COR-L47 (cell line): ENCODE data around the gene MMP20.

Experiments
- DNase-seq: peaks from one replicate; lab custom pipeline; 2025; lab: John Stamatoyannopoulos, UW

MMP20 gene

DNA sequence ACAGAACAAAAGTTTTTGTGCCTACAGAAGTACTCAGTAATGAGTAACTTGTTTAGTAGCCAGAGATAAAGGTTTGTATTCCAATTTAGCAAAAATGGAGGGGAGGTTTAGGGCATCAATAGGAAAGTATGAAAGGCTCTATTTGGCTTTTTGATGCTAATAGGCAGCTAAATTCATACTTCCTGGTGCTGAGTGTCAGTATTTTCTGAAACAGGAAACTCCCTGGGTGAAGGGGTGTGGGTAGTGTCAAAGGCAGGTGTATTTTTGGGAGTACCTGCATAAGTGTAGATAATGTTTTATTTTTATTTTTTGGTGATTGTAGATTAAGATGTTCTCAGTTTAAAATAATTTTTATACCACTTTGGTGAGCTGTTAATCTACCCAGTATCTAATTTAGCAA, 65.3 kb downstream of the MMP20 start:
- no peak for DNase-seq

- DNase-seq = no peak
These were observed 70.0 kb downstream of the MMP20 start for GRCh38 chr11:102555091-102555490.

- no peak for DNase-seq
These were observed 71.3 kb downstream of the MMP20 start for GRCh38 chr11:102553835-102554282.

GRCh38 chr11:102552447-102553194, 72.5 kb downstream of the MMP20 start:
- no peak for DNase-seq

DNA sequence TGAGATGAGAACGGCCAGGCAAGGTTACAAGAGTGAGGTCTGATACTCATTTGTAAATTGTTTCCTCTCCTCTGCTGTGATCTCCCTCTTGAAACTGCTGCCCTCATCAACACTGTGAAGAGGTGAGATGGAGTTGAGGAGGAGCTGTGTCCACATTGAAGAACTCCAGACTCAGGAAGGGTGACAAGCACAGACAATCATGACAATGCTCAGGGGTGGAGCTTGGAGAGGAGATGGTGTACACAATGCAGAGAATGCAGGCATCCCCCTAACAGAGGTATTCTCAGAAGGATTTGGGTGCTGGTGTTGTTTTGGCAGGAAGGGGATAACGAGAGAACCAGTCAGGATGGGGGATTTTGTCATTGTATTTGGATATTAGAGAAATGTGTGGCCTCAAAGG, 73.1 kb downstream of the MMP20 start:
- DNase-seq = no peak

GRCh38 chr11:102551169-102551781, 73.9 kb downstream of the MMP20 start:
- DNase-seq = no peak

GRCh38 chr11:102546923-102547471, 78.1 kb downstream of the MMP20 start:
- no peak for DNase-seq

GRCh38 chr11:102546427-102546826, 78.7 kb downstream of the MMP20 start:
- no peak for DNase-seq

DNA sequence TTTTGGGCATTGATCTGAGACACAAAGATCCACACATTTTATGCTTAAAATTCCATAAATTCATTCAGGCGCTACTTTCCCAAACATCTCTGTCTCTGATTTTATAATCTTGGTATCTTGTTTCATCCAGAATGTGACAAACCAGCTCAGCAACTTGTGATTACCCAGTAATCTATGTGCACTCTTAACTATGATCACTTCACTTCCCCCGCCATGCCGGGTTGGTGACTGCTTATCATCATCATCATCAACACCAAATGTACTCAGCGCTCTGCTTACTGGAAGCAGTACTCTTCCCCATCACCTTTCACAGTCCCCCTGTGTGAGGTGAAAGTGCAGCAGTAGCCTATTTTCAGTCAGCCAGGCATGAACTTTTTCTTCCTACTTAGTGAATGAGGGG, 79.4 kb downstream of the MMP20 start:
- no peak for DNase-seq

DNA sequence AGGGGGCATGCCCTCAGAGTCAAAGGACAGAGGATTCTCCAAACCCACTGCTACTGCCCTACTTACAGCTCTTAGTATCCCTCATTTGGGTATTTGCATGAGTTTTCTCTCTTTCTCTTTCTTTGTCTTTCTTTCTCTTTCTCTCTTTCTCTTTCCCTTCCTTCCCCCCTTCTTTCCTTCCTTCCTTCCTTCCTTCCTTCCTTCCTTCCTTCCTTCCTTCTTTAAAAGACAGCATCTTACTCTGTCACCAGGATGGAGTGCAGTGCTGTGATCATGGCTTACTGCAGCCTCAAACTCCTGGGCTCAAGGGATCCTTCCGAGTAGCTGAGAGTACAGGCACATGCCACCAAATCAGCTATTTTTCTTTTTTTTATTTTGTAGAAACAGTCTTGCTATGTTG, 80.5 kb downstream of the MMP20 start:
- DNase-seq = no peak

- DNase-seq = no peak
These were observed 85.6 kb downstream of the MMP20 start for GRCh38 chr11:102539567-102539966.

DNA sequence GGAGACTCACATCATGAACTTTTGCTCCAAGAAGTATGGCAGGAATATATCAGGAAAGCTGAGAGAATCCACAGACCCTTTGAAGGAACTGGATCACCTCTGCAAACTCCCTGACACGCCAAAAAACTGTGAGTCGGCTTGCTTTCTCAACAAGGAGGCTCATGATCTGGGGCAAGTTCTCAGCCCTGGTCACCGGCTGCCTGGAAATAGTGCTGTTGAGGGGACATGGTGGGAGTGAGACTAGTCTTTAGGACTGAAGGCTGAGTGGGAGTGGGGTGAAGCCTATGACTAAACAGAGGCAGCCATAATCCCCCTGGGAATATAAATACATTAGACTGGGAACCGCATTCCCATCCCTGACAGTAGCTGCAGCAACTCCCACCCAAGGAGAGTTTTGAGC, 86.2 kb downstream of the MMP20 start:
- no peak for DNase-seq

- DNase-seq = no peak
These were observed 90.8 kb downstream of the MMP20 start for GRCh38 chr11:102534261-102534872.

- DNase-seq = no peak
These were observed 94.6 kb downstream of the MMP20 start, which contains the start of gene MMP7 for GRCh38 chr11:102530558-102530957. MMP7 (minus strand) TSS chr11:102530747; CDS start chr11:102530700, 47 bp downstream.

DNA sequence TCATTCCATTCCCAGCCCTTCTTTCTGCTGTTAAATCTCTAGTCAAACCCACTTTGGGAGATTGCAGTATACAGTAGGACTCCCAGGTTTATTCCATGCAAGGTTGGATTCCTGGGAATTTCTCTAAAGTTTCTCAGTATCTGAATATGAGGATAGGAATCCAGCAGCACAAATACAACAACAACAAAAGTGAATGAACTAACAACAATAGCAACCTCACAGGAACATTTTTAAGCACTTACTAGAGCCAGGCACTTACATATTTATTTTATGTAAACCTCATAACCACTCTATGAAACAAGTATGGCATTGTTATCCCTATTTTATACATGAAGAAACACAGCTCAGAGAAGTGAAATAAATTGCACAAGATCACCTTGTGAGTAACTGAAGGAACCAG, 96.5 kb downstream of the MMP20 start:
- no peak for DNase-seq

GRCh38 chr11:102527684-102528083, 97.4 kb downstream of the MMP20 start:
- no peak for DNase-seq

- DNase-seq = no peak
These were observed 98.1 kb downstream of the MMP20 start for GRCh38 chr11:102527041-102527440.
